Naive thymus-derived CD4-positive, alpha-beta T cell (primary cell): Measurements from ENCODE around the gene SNX17. TPM values are rescaled to one million over a fixed set of nuclear protein-coding genes. Genes with fewer than 3 reads are reported as not detected.
A peak's percentile ranks its signal among the peaks of the same experiment; 100 is the strongest.

ENCODE experiments used
- ATAC-seq: fragments of 150-1000 bp; cut with Tn5 transposase; 2 replicates; pipeline ENCODE4 v1.10.0; 2021; ENCODE audit warnings: mild to moderate bottlenecking, moderate library complexity
- CTCF ChIA-PET: fragments of 350-600 bp; sonication (Branson Sonifier 250); formaldehyde crosslinking; loops from one replicate; lab custom pipeline; 2021; ENCODE audit warnings: antibody characterized with exemption; lab: Charles Lee
- POLR2A ChIA-PET: fragments of 350-600 bp; sonication (Branson Sonifier 250); formaldehyde crosslinking; loops from one replicate; lab custom pipeline; 2021; ENCODE audit warnings: antibody characterized with exemption, inconsistent platforms; lab: Charles Lee
- DNase-seq, 9 donors: peaks; one replicate each; pipeline versions ENCODE4 v3.0.0 to v3.0.0-alpha.2; 2020 to 2022; ENCODE audit warnings: mixed read lengths in 1 of 9
- H3K27ac ChIP-seq: one replicate; pipeline ENCODE4 v1.7.0; 2013; ENCODE audit warnings: mild to moderate bottlenecking, low read depth, low read length, moderate library complexity
- H3K27me3 ChIP-seq, 2 donors: one replicate each; pipeline ENCODE4 v1.7.0; 2013; ENCODE audit warnings: low read length in 2 of 2, mild to moderate bottlenecking in 2 of 2, moderate library complexity in 2 of 2; ENCODE audit not compliant: control insufficient read depth in 2 of 2, insufficient read depth in 2 of 2
- H3K36me3 ChIP-seq, 3 experiments: 1 replicate in 2 of 3; 2 replicates in 1 of 3; pipeline ENCODE4 v1.7.0; 2013; ENCODE audit warnings: low read length in 3 of 3, mild to moderate bottlenecking in 3 of 3, moderate library complexity in 1 of 3; ENCODE audit not compliant: insufficient read depth in 3 of 3, control insufficient read depth in 2 of 3
- H3K4me1 ChIP-seq, 2 donors: one replicate each; pipeline ENCODE4 v1.7.0; 2013; ENCODE audit warnings: low read length in 2 of 2, mild to moderate bottlenecking in 2 of 2, moderate library complexity in 1 of 2; ENCODE audit not compliant: control insufficient read depth in 2 of 2, insufficient read depth in 2 of 2
- H3K4me3 ChIP-seq: 2 replicates; pipeline ENCODE4 v1.7.0; 2013; ENCODE audit warnings: mild to moderate bottlenecking, low read length
- H3K9me3 ChIP-seq, 3 experiments: 1 replicate in 2 of 3; 2 replicates in 1 of 3; pipeline ENCODE4 v1.7.0; 2013; ENCODE audit warnings: low read length in 3 of 3; ENCODE audit not compliant: control insufficient read depth in 2 of 3
- H3K27ac Mint-ChIP-seq, 9 donors: one replicate each; pipeline ENCODE4 v1.8.0; 2020 to 2022; ENCODE audit warnings: mixed read lengths in 9 of 9, mild to moderate bottlenecking in 8 of 9, moderate library complexity in 5 of 9, inconsistent platforms in 2 of 9
- H3K27me3 Mint-ChIP-seq, 5 donors: one replicate each; pipeline ENCODE4 v1.8.0; 2021 to 2022; ENCODE audit warnings: mixed read lengths in 5 of 5, mild to moderate bottlenecking in 1 of 5
- H3K36me3 Mint-ChIP-seq, 5 donors: one replicate each; pipeline ENCODE4 v1.8.0; 2020 to 2022; ENCODE audit warnings: mixed read lengths in 5 of 5, mild to moderate bottlenecking in 3 of 5, inconsistent platforms in 1 of 5
- H3K4me1 Mint-ChIP-seq, 7 donors: one replicate each; pipeline ENCODE4 v1.8.0; 2020 to 2022; ENCODE audit warnings: mixed read lengths in 7 of 7, mild to moderate bottlenecking in 3 of 7, inconsistent platforms in 1 of 7
- H3K4me3 Mint-ChIP-seq, 10 donors: one replicate each; pipeline ENCODE4 v1.8.0; 2020 to 2022; ENCODE audit warnings: mild to moderate bottlenecking in 10 of 10, mixed read lengths in 10 of 10, moderate library complexity in 6 of 10, inconsistent platforms in 2 of 10
- H3K9me3 Mint-ChIP-seq, 11 donors: one replicate each; pipeline ENCODE4 v1.8.0; 2020 to 2022; ENCODE audit warnings: mixed read lengths in 11 of 11, mild to moderate bottlenecking in 4 of 11, inconsistent platforms in 1 of 11, moderate library complexity in 1 of 11
- intact Hi-C, 2 donors: fragments of 100-400 bp; cut with micrococcal nuclease; formaldehyde crosslinking; loops; one replicate each; pipeline ENCODE4 v1.15.1; 2023
- polyA plus RNA-seq, 2 donors: library from polyadenylated mRNA; unstranded; fragments of 300-500 nt; fragmentation: Illumina TruSeq; gene quantifications; one replicate each; pipeline ENCODE4 v1.2.3, GENCODE V29; 2021
- total RNA-seq, 6 experiments: library from RNA in 5 of 6; stranded (reverse) in 5 of 6; gene quantifications; 1 replicate in 5 of 6; 2 replicates in 1 of 6; pipeline ENCODE4 v1.2.3 and lab custom pipeline; 2021 to 2026

Gene SNX17
- total and polyA plus RNA-seq, 7 experiments from 2014 or later = 71.0 to 209 (median 112) TPM

DNA sequence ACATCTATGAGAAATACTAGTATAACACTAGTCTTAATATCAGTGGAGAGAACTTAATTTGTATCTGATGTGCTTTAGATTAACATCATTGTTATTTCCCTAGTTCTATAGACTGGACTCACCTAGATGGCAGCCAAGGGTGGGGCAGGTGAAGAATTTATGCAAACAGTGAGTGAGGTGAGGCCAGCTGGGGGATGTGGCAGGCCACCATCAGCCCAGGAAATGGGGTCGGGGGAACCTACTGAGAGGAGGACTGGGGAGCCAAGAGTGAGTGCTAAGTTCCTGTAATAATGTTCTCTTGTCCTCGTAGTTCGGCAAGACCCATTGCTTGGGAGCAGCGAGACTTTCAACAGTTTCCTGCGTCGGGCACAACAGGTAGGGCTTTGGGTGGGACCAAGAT, 2.5 kb downstream of the SNX17 start:
- H3K9me3 Mint-ChIP-seq = no peaks in the 10 kb centered on the region
- H3K27me3 ChIP-seq = no peaks in the 10 kb centered on the region

GRCh38 chr2:27373567-27373966, 3.2 kb downstream of the SNX17 start:
- Histone ChIP-seq H3K36me3 (peaks cover 8 to 69% (median 36%) of the 10 kb centered on the region in 3 experiments), H3K27ac (no peak overlapping the region), H3K27me3 (no peaks in the 10 kb centered on the region), H3K9me3 (no peaks in the 10 kb centered on the region), H3K4me3 (no peak overlapping the region), H3K4me1 (peaks cover 26 to 27% of the 10 kb centered on the region in 2 donors)
- H3K9me3 Mint-ChIP-seq = no peaks in the 10 kb centered on the region
- peak overlapping the region in 3 of 9 donors; percentile 30 to 79 (median 46) for H3K27ac Mint-ChIP-seq
- intact Hi-C loops = loop anchor here in 1 of 2 donors (5.0 kb wide), 1 partner anchor 156 kb away; the partner anchor contains the start of gene CAD
- CTCF ChIA-PET = no interaction called here
- POLR2A ChIA-PET = interaction anchor here (5.8 to 10.6 kb wide), 2 partner anchors 17 to 50 kb away, joined by 40 to 65 read pairs; partner anchors contain the start of genes GTF3C2 and MPV17
- DNase-seq (no peak), ATAC-seq (no peak)
- H3K36me3 Mint-ChIP-seq = peaks cover 4 to 39% (median 19%) of the 10 kb centered on the region in 5 donors
- H3K4me1 Mint-ChIP-seq = peaks cover 30 to 49% (median 39%) of the 10 kb centered on the region in 7 donors
- H3K27me3 Mint-ChIP-seq = no peaks in the 10 kb centered on the region
- no peak overlapping the region for H3K4me3 Mint-ChIP-seq

More for the DNA sequence above, 2.5 kb downstream of the SNX17 start:
- Mint-ChIP-seq H3K27ac (peak overlapping the region in 7 of 9 donors; percentile 8 to 95 (median 79)), H3K4me3 (peak overlapping the region in 9 of 10 donors; percentile 10 to 99 (median 50)), H3K4me1 (peaks cover 31 to 52% (median 43%) of the 10 kb centered on the region in 7 donors), H3K27me3 (no peaks in the 10 kb centered on the region), H3K36me3 (peaks cover 4 to 39% (median 19%) of the 10 kb centered on the region in 5 donors)
- CTCF ChIA-PET = interaction anchor here (1.4 kb wide), 1 partner anchor 16 kb away, joined by 4 read pairs; the partner anchor contains the start of gene GTF3C2
- no peak overlapping the region for H3K4me3 ChIP-seq
- no peak for ATAC-seq
- H3K4me1 ChIP-seq = peaks cover 29 to 30% of the 10 kb centered on the region in 2 donors
- no peaks in the 10 kb centered on the region for H3K9me3 ChIP-seq
- intact Hi-C loops = loop anchor here in 1 of 2 donors (5.0 kb wide), 1 partner anchor 156 kb away; the partner anchor contains the start of gene CAD
- DNase-seq = no peak
- H3K27ac ChIP-seq = peak overlapping the region; percentile 93
- POLR2A ChIA-PET = interaction anchor here (4.5 to 10.6 kb wide), 4 partner anchors 7 to 57 kb away, joined by 40 to 67 read pairs (median 55); partner anchors contain the start of genes GTF3C2, MPV17, NRBP1 and ZNF513
- H3K36me3 ChIP-seq = peaks cover 14 to 65% (median 39%) of the 10 kb centered on the region in 3 experiments

- ChIA-PET POLR2A (interaction anchor here (1.3 kb wide), 1 partner anchor 35 kb away, joined by 4 read pairs; no protein-coding TSS in a partner anchor), CTCF (no interaction called here)
- DNase-seq (no peak), ATAC-seq (no peak)
- Histone ChIP-seq H3K27me3 (no peaks in the 10 kb centered on the region), H3K36me3 (peaks cover 8 to 64% (median 36%) of the 10 kb centered on the region in 3 experiments), H3K4me1 (peaks cover 24% of the 10 kb centered on the region in 2 donors), H3K27ac (no peak overlapping the region), H3K9me3 (no peaks in the 10 kb centered on the region), H3K4me3 (no peak overlapping the region)
- Mint-ChIP-seq H3K4me3 (no peak overlapping the region), H3K4me1 (peaks cover 30 to 46% (median 37%) of the 10 kb centered on the region in 7 donors), H3K27ac (peak overlapping the region in 1 of 9 donors; percentile 8), H3K9me3 (no peaks in the 10 kb centered on the region), H3K27me3 (no peaks in the 10 kb centered on the region), H3K36me3 (peaks cover under 1 to 40% (median 19%) of the 10 kb centered on the region in 5 donors)
- intact Hi-C loops = no loop called here
Measured at GRCh38 chr2:27375513-27376099, 5.2 kb downstream of the SNX17 start.

GRCh38 chr2:27376151-27376865, 5.9 kb downstream of the SNX17 start:
- ATAC-seq (no peak), DNase-seq (no peak)
- Histone ChIP-seq H3K27ac (no peak overlapping the region), H3K4me1 (peaks cover 20% of the 10 kb centered on the region in 2 donors), H3K9me3 (no peaks in the 10 kb centered on the region), H3K36me3 (peaks cover 8 to 61% (median 36%) of the 10 kb centered on the region in 3 experiments), H3K27me3 (no peaks in the 10 kb centered on the region), H3K4me3 (no peak overlapping the region)
- CTCF ChIA-PET = no interaction called here
- peaks cover 35 to 52% (median 42%) of the 10 kb centered on the region in 7 donors for H3K4me1 Mint-ChIP-seq
- H3K27ac Mint-ChIP-seq = peak overlapping the region in 1 of 9 donors; percentile 8
- intact Hi-C loops = no loop called here
- POLR2A ChIA-PET = interaction anchor here (1.3 kb wide), 2 partner anchors 20 to 34 kb away, joined by 4 to 6 read pairs; partner anchors contain the start of gene GTF3C2
- H3K27me3 Mint-ChIP-seq = no peaks in the 10 kb centered on the region
- H3K9me3 Mint-ChIP-seq = no peaks in the 10 kb centered on the region
- H3K4me3 Mint-ChIP-seq = no peak overlapping the region
- peaks cover 0 to 43% (median 19%) of the 10 kb centered on the region in 5 donors for H3K36me3 Mint-ChIP-seq

- ChIA-PET POLR2A (interaction anchor here (1.3 kb wide), 1 partner anchor 20 kb away, joined by 6 read pairs; the partner anchor contains the start of gene GTF3C2), CTCF (no interaction called here)
- Histone ChIP-seq H3K27ac (no peak overlapping the region), H3K36me3 (peaks cover 8 to 67% (median 36%) of the 10 kb centered on the region in 3 experiments), H3K27me3 (no peaks in the 10 kb centered on the region), H3K4me1 (peaks cover 13 to 14% of the 10 kb centered on the region in 2 donors), H3K9me3 (no peaks in the 10 kb centered on the region), H3K4me3 (no peak overlapping the region)
- H3K27me3 Mint-ChIP-seq = no peaks in the 10 kb centered on the region
- H3K4me3 Mint-ChIP-seq = peak overlapping the region in 1 of 10 donors; percentile 34
- DNase-seq (no peak), ATAC-seq (no peak)
- H3K4me1 Mint-ChIP-seq = peaks cover 29 to 49% (median 42%) of the 10 kb centered on the region in 7 donors
- intact Hi-C loops = no loop called here
- H3K36me3 Mint-ChIP-seq = peaks cover 0 to 40% (median 19%) of the 10 kb centered on the region in 5 donors
- no peaks in the 10 kb centered on the region for H3K9me3 Mint-ChIP-seq
- no peak overlapping the region for H3K27ac Mint-ChIP-seq
Measured at GRCh38 chr2:27376866-27377617, 6.6 kb downstream of the SNX17 start.
